ENCODE data around the gene CKAP4. TPM values are rescaled to one million over a fixed set of nuclear protein-coding genes. Genes with fewer than 3 reads are reported as not detected.
A peak's percentile ranks its signal among the peaks of the same experiment; 100 is the strongest.

CKAP4 gene
- total and polyA plus RNA-seq, 2 experiments from 2014 or later: 151 to 258 TPM

DNA sequence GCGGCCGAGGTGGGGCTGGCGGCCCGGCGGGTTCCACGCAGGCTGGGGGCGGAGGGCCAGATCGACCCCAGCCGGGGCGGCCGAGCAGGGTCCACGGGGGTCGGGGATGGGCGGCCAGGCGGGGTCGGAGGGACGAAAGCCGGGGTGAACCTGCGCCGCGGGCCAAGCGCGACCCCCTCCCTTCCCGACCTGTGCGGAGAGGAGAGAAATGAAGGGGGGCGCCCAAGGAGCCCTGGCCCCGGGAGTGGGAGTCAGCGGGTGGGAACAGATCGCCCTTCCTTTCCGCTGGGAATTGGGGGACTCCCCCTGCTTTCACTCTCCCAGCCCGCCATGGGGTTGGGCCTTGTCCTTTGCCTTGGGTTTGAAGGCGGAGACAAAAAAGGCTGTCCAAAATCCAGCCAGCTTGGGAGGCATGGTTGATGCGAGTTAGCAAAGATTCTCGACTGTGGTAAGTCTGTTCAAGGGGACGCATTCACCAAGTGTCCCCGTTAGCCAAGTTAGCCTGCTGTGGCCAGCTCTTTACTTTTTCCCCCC is 559 bp upstream of the CKAP4 start:
- peak; percentile 79 for DNase-seq (ENCODE audit: low spot score)
- peaks cover 33% of the 10 kb centered on the region for H3K4me1 ChIP-seq (ENCODE audit: insufficient read depth)
- WGBS (ENCODE audit: low lambda C conversion rate, missing lambda C conversion rate): 2% methylated on average over 16 of the region's 36 CpGs

DNA sequence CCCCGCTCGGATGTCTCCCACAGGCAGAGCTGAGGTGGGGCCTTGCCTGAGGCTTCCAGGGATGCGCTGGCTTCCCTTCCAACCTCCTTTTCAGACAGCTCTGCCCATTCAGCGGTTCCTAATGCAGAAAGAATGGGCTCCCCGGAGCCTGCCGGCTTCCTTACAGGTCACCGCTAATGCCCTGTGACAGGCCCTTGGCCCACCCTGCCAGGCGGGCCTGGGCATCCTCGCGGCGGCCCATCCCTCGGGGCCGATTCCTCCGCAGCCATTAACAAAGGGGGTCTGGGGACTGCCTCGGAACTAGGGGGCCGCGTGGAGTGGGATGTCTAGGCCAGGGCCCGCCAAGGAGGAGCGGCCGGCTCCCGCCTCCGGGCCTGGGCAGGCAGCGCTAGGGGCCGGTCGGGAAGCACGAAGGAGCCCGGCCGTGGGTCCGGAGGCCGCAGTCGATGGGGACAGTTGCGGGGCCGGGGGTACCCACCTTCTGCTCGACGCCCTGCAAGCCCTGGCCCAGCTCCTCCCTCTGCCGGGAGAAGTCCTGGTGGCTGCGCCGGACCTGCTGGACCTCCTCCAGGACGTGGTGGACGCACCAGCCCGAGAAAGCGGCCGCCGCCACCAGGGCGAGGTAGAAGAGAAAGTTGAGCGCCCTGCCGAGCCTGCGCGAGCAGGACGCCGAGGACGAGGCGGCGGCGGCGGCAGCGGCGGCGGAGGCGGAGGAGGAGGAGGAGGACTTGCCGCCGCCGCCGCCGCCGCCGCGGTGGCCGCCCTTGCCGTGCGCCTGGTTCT is 738 bp downstream of the CKAP4 start:
- H2AFZ ChIP-seq: peak overlapping the region; percentile 79
- peaks cover 52% of the 10 kb centered on the region for H3K79me2 ChIP-seq
- 3% methylated on average over 59 of the region's 71 CpGs for WGBS (ENCODE audit: low lambda C conversion rate, missing lambda C conversion rate)
- no peaks in the 10 kb centered on the region for H3K9me2 ChIP-seq (replicated peaks; ENCODE audit: insufficient read depth)
- H3K36me3 ChIP-seq (replicated peaks; ENCODE audit: insufficient read depth, low read depth): no peaks in the 10 kb centered on the region
- peaks cover 40% of the 10 kb centered on the region for H4K20me1 ChIP-seq (ENCODE audit: insufficient read depth, poor library complexity, severe bottlenecking)
- H3K9me3 ChIP-seq (ENCODE audit: low read depth): no peaks in the 10 kb centered on the region
- peaks cover 33% of the 10 kb centered on the region for H3K4me1 ChIP-seq (ENCODE audit: insufficient read depth)
- peak; percentile 79 for DNase-seq (ENCODE audit: low spot score)
- TF ChIP-seq, protein P1, sequence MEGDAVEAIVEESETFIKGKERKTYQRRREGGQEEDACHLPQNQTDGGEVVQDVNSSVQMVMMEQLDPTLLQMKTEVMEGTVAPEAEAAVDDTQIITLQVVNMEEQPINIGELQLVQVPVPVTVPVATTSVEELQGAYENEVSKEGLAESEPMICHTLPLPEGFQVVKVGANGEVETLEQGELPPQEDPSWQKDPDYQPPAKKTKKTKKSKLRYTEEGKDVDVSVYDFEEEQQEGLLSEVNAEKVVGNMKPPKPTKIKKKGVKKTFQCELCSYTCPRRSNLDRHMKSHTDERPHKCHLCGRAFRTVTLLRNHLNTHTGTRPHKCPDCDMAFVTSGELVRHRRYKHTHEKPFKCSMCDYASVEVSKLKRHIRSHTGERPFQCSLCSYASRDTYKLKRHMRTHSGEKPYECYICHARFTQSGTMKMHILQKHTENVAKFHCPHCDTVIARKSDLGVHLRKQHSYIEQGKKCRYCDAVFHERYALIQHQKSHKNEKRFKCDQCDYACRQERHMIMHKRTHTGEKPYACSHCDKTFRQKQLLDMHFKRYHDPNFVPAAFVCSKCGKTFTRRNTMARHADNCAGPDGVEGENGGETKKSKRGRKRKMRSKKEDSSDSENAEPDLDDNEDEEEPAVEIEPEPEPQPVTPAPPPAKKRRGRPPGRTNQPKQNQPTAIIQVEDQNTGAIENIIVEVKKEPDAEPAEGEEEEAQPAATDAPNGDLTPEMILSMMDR (IDR thresholded peaks at IDR 0.05; ENCODE audit: poor library complexity): no peak
- no peak for TF ChIP-seq EZH2 (IDR thresholded peaks at IDR 0.05; ENCODE audit: borderline replicate concordance)
- TF ChIP-seq EZH2phosphoT487 (IDR thresholded peaks at IDR 0.05; ENCODE audit: low read depth, severe bottlenecking, unreplicated experiment): no peak
- peak overlapping the region; percentile 91 for H3K4me3 ChIP-seq
- H3K4me2 ChIP-seq: peak overlapping the region; percentile 83
- H3K27me3 ChIP-seq: no peaks in the 10 kb centered on the region
- peak overlapping the region; percentile 98 for H3K27ac ChIP-seq

More for the DNA sequence above, 559 bp upstream of the CKAP4 start:
- no peaks in the 10 kb centered on the region for H3K9me2 ChIP-seq (replicated peaks; ENCODE audit: insufficient read depth)
- H4K20me1 ChIP-seq (ENCODE audit: insufficient read depth, poor library complexity, severe bottlenecking): peaks cover 32% of the 10 kb centered on the region
- no peaks in the 10 kb centered on the region for H3K9me3 ChIP-seq (ENCODE audit: low read depth)
- peak overlapping the region; percentile 91 for H3K4me3 ChIP-seq
- H3K79me2 ChIP-seq: peaks cover 39% of the 10 kb centered on the region
- peak overlapping the region; percentile 98 for H3K27ac ChIP-seq
- H3K27me3 ChIP-seq: no peaks in the 10 kb centered on the region
- peak overlapping the region; percentile 86 for H2AFZ ChIP-seq
- H3K36me3 ChIP-seq (replicated peaks; ENCODE audit: insufficient read depth, low read depth): no peaks in the 10 kb centered on the region
- peak overlapping the region; percentile 83 for H3K4me2 ChIP-seq
- TF ChIP-seq, protein P1 (IDR thresholded peaks at IDR 0.05; ENCODE audit: poor library complexity): no peak
- TF ChIP-seq EZH2 (IDR thresholded peaks at IDR 0.05; ENCODE audit: borderline replicate concordance): no peak
- TF ChIP-seq EZH2phosphoT487 (IDR thresholded peaks at IDR 0.05; ENCODE audit: low read depth, severe bottlenecking, unreplicated experiment): no peak

DNA sequence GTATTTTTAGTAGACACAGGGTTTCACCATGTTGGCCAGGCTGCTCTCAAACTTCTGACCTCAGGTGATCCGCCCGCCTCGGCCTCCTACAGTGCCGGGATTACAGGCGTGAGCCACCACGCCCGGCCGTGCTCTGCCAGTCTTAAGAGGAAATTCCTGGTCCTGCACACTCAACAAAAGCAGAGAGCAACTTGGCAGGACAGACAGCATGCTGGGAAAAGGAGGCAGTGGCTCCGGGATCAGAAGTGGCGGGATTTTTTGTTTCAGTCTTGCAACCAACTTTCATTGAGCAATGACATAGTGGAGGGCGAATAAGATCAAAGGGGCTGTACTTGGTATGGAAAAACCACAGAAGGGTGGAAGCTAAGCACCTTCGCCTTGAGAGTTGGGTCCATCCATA is 2.1 kb downstream of the CKAP4 start:
- TF ChIP-seq EZH2phosphoT487 (IDR thresholded peaks at IDR 0.05; ENCODE audit: low read depth, severe bottlenecking, unreplicated experiment) (no peak), EZH2 (IDR thresholded peaks at IDR 0.05; ENCODE audit: borderline replicate concordance) (no peak)
- TF ChIP-seq, protein P1 (IDR thresholded peaks at IDR 0.05; ENCODE audit: poor library complexity): no peak
- H3K9me2 ChIP-seq (replicated peaks; ENCODE audit: insufficient read depth): no peaks in the 10 kb centered on the region
- H3K27me3 ChIP-seq: no peaks in the 10 kb centered on the region
- H2AFZ ChIP-seq: no peak overlapping the region
- peaks cover 40% of the 10 kb centered on the region for H4K20me1 ChIP-seq (ENCODE audit: insufficient read depth, poor library complexity, severe bottlenecking)
- H3K79me2 ChIP-seq: peaks cover 59% of the 10 kb centered on the region
- H3K4me3 ChIP-seq: peak overlapping the region; percentile 91
- WGBS (ENCODE audit: low lambda C conversion rate, missing lambda C conversion rate): 79% methylated on average over 12 of the region's 12 CpGs
- H3K4me1 ChIP-seq (ENCODE audit: insufficient read depth): peaks cover 33% of the 10 kb centered on the region
- DNase-seq (ENCODE audit: low spot score): peak; percentile 55
- peak overlapping the region; percentile 98 for H3K27ac ChIP-seq
- H3K9me3 ChIP-seq (ENCODE audit: low read depth): no peaks in the 10 kb centered on the region
- peak overlapping the region; percentile 83 for H3K4me2 ChIP-seq
- no peaks in the 10 kb centered on the region for H3K36me3 ChIP-seq (replicated peaks; ENCODE audit: insufficient read depth, low read depth)

All from hepatocyte (in vitro differentiated cells).